ENCODE results near the gene CDON. TPM values are rescaled to one million over a fixed set of nuclear protein-coding genes. Genes with fewer than 3 reads are reported as not detected.

The CDON gene
- total RNA-seq, 1 donor = 12.3 TPM

GRCh38 chr11:126061707-126062678 is 673 bp downstream of the CDON start:
- DNase-seq (ENCODE audit: insufficient read length, low spot score, missing footprints) = peak; percentile 87
- Histone ChIP-seq H2AFZ (ENCODE audit: low read length) (peak overlapping the region; percentile 59), H3K79me2 (ENCODE audit: insufficient read depth, low read length) (no peaks in the 10 kb centered on the region)

GRCh38 chr11:126060757-126061171 is 1.9 kb downstream of the CDON start:
- Histone ChIP-seq H3K4me1 (ENCODE audit: insufficient read depth, low read length) (no peaks in the 10 kb centered on the region), H3K36me3 (ENCODE audit: insufficient read depth, low read length) (no peaks in the 10 kb centered on the region), H2AFZ (ENCODE audit: low read length) (no peak overlapping the region), H3K27me3 (ENCODE audit: insufficient read depth, low read length) (peaks cover 30% of the 10 kb centered on the region), H4K20me1 (ENCODE audit: insufficient read depth, low read length) (no peaks in the 10 kb centered on the region), H3K9me3 (ENCODE audit: low read depth, low read length) (no peaks in the 10 kb centered on the region), H3K4me2 (ENCODE audit: insufficient read depth, low read length) (no peak overlapping the region), H3K79me2 (ENCODE audit: insufficient read depth, low read length) (no peaks in the 10 kb centered on the region), H3K4me3 (ENCODE audit: insufficient read depth, low read length) (no peak overlapping the region), H3K27ac (ENCODE audit: low read depth, low read length) (no peak overlapping the region)
- DNase-seq (ENCODE audit: insufficient read length, low spot score, missing footprints) = no peak
- TF ChIP-seq CTCF (IDR thresholded peaks at IDR 0.05; ENCODE audit: extremely low read depth, low read depth, low read length) = no peak

More at GRCh38 chr11:126061707-126062678, 673 bp downstream of the CDON start:
- no peaks in the 10 kb centered on the region for H3K9me3 ChIP-seq (ENCODE audit: low read depth, low read length)
- H4K20me1 ChIP-seq (ENCODE audit: insufficient read depth, low read length) = no peaks in the 10 kb centered on the region
- H3K36me3 ChIP-seq (ENCODE audit: insufficient read depth, low read length) = no peaks in the 10 kb centered on the region
- peaks cover 30% of the 10 kb centered on the region for H3K27me3 ChIP-seq (ENCODE audit: insufficient read depth, low read length)
- peak; percentile 54 for TF ChIP-seq CTCF (IDR thresholded peaks at IDR 0.05; ENCODE audit: extremely low read depth, low read depth, low read length)
- H3K27ac ChIP-seq (ENCODE audit: low read depth, low read length) = no peak overlapping the region
- H3K4me1 ChIP-seq (ENCODE audit: insufficient read depth, low read length) = no peaks in the 10 kb centered on the region
- H3K4me3 ChIP-seq (ENCODE audit: insufficient read depth, low read length) = peak overlapping the region; percentile 81
- H3K4me2 ChIP-seq (ENCODE audit: insufficient read depth, low read length) = peak overlapping the region; percentile 100

- Histone ChIP-seq H3K27me3 (ENCODE audit: insufficient read depth, low read length) (peaks cover 30% of the 10 kb centered on the region), H4K20me1 (ENCODE audit: insufficient read depth, low read length) (no peaks in the 10 kb centered on the region), H3K9me3 (ENCODE audit: low read depth, low read length) (no peaks in the 10 kb centered on the region), H3K79me2 (ENCODE audit: insufficient read depth, low read length) (no peaks in the 10 kb centered on the region), H2AFZ (ENCODE audit: low read length) (no peak overlapping the region), H3K4me1 (ENCODE audit: insufficient read depth, low read length) (no peaks in the 10 kb centered on the region), H3K36me3 (ENCODE audit: insufficient read depth, low read length) (no peaks in the 10 kb centered on the region), H3K4me3 (ENCODE audit: insufficient read depth, low read length) (no peak overlapping the region), H3K27ac (ENCODE audit: low read depth, low read length) (no peak overlapping the region), H3K4me2 (ENCODE audit: insufficient read depth, low read length) (no peak overlapping the region)
- no peak for TF ChIP-seq CTCF (IDR thresholded peaks at IDR 0.05; ENCODE audit: extremely low read depth, low read depth, low read length)
- no peak for DNase-seq (ENCODE audit: insufficient read length, low spot score, missing footprints)
These were observed 3.4 kb downstream of the CDON start for GRCh38 chr11:126059238-126059781.

Measured in osteoblast (primary cell).